Neural crest cell (in vitro differentiated cells): ENCODE measurements around the gene CCDC137. TPM values are rescaled to one million over a fixed set of nuclear protein-coding genes. Genes with fewer than 3 reads are reported as not detected.
A peak's percentile ranks its signal among the peaks of the same experiment; 100 is the strongest.

Experiments
- DNase-seq: peaks from one replicate; pipeline ENCODE4 v3.0.0; 2021; ENCODE audit warnings: low read depth, mixed read lengths, low spot score
- H3K27ac Mint-ChIP-seq: one replicate; pipeline ENCODE4 v1.8.0; 2021; ENCODE audit warnings: mild to moderate bottlenecking, mixed read lengths; ENCODE audit not compliant: unreplicated experiment
- H3K27me3 Mint-ChIP-seq: 2 replicates; pipeline ENCODE4 v1.8.0; 2021; ENCODE audit warnings: low read depth, mild to moderate bottlenecking, mixed read lengths
- H3K36me3 Mint-ChIP-seq: 2 replicates; pipeline ENCODE4 v1.8.0; 2021; ENCODE audit warnings: low read depth, mild to moderate bottlenecking, mixed read lengths
- H3K4me1 Mint-ChIP-seq: 2 replicates; pipeline ENCODE4 v1.8.0; 2021; ENCODE audit warnings: mixed read lengths
- H3K4me3 Mint-ChIP-seq: one replicate; pipeline ENCODE4 v1.8.0; 2021; ENCODE audit warnings: mild to moderate bottlenecking, mixed read lengths
- H3K9me3 Mint-ChIP-seq: 2 replicates; pipeline ENCODE4 v1.8.0; 2021; ENCODE audit warnings: mixed read lengths
- total RNA-seq: library from RNA; stranded (reverse); gene quantifications from 2 replicates; pipeline ENCODE4 v1.2.1, GENCODE V29; 2021
- TF ChIP-seq, protein P1 (sequence below): fragments of 200-600 bp; sonication (generic); conservative IDR thresholded peaks from 2 replicates; pipeline ENCODE4 v1.5.0; 2021; ENCODE audit warnings: antibody characterized with exemption, mild to moderate bottlenecking

CCDC137 gene
- total RNA-seq, 1 donor from 2014 or later, result 38.3 TPM

DNA sequence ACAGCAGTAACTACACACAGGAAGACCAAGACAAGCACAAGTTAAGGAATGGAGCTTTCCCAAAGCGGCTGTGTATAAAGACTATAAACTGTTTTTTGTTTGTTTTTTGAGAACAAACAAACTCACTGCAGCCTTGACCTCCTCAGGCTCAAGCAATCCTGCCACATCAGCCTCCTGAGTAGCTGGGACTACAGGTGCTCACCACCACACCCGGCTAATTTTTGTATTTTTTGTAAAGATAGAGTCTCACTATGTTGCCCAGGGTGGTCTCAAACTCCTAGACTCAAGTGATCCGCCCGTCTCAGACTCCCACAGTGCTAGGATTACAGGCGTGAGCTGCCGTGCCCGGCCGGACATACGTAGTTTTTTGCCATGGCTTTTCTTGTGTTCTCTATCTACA is 6.1 kb upstream of the CCDC137 start:
- Mint-ChIP-seq H3K27ac (no peak overlapping the region), H3K36me3 (no peaks in the 10 kb centered on the region), H3K27me3 (no peaks in the 10 kb centered on the region), H3K4me1 (no peaks in the 10 kb centered on the region), H3K4me3 (peak overlapping the region; percentile 47), H3K9me3 (no peaks in the 10 kb centered on the region)
- no peak for DNase-seq
- TF ChIP-seq, protein P1, sequence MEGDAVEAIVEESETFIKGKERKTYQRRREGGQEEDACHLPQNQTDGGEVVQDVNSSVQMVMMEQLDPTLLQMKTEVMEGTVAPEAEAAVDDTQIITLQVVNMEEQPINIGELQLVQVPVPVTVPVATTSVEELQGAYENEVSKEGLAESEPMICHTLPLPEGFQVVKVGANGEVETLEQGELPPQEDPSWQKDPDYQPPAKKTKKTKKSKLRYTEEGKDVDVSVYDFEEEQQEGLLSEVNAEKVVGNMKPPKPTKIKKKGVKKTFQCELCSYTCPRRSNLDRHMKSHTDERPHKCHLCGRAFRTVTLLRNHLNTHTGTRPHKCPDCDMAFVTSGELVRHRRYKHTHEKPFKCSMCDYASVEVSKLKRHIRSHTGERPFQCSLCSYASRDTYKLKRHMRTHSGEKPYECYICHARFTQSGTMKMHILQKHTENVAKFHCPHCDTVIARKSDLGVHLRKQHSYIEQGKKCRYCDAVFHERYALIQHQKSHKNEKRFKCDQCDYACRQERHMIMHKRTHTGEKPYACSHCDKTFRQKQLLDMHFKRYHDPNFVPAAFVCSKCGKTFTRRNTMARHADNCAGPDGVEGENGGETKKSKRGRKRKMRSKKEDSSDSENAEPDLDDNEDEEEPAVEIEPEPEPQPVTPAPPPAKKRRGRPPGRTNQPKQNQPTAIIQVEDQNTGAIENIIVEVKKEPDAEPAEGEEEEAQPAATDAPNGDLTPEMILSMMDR, result no peak

DNA sequence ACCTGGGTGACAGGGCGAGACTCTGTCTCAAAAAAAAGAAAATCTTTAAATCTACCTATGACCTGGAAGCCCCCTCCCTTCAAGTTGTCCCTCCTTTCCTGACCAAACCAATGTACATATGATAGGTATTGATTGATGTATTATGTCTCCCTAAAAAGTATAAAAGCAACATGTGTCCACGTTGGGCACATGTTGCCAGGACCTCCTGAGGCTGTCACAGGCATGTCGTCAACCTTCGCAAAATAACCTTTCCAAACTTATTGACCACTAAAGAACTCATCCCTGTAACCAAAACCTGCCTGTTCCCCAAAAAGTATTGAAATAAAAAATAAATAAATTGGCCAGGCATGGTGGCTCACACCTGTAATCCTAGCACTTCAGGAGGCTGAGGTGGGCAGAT is 4.5 kb upstream of the CCDC137 start:
- Mint-ChIP-seq H3K4me1 (peaks cover 14% of the 10 kb centered on the region), H3K4me3 (no peak overlapping the region), H3K9me3 (no peaks in the 10 kb centered on the region), H3K36me3 (no peaks in the 10 kb centered on the region), H3K27me3 (no peaks in the 10 kb centered on the region), H3K27ac (no peak overlapping the region)
- TF ChIP-seq, protein P1, result no peak
- DNase-seq, result no peak

DNA sequence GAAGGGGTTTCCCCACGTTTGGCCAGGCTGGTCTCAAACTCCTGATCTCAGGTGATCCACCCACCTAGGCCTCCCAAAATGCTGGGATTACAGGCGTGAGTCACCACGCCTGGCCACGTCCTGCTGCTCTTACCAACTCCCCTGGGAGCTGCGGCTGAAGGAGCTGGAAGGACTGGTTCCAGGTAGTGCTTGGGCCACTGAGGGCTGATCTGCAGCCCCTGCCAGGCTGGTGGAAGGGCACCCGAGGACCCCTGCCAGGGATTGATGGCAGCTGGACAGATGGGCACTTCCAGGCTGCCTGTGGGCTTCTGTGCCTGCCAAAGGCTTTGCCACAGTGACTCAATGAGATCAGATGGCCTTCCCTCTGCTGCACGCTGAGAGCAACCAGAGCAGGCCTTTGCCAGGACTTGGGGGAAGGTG is 2.5 kb upstream of the CCDC137 start:
- H3K36me3 Mint-ChIP-seq, result no peaks in the 10 kb centered on the region
- H3K27ac Mint-ChIP-seq, result no peak overlapping the region
- H3K27me3 Mint-ChIP-seq, result no peaks in the 10 kb centered on the region
- TF ChIP-seq, protein P1, result no peak
- DNase-seq, result no peak
- no peaks in the 10 kb centered on the region for H3K9me3 Mint-ChIP-seq
- peaks cover 28% of the 10 kb centered on the region for H3K4me1 Mint-ChIP-seq
- no peak overlapping the region for H3K4me3 Mint-ChIP-seq

GRCh38 chr17:81665205-81666091 is 1.1 kb upstream of the CCDC137 start:
- no peak for DNase-seq
- H3K4me3 Mint-ChIP-seq, result peak overlapping the region; percentile 95
- H3K27ac Mint-ChIP-seq, result peak overlapping the region; percentile 97

GRCh38 chr17:81666092-81666341 is 520 bp upstream of the CCDC137 start:
- Mint-ChIP-seq H3K4me1 (peaks cover 28% of the 10 kb centered on the region), H3K9me3 (no peaks in the 10 kb centered on the region), H3K27ac (peak overlapping the region; percentile 97), H3K36me3 (no peaks in the 10 kb centered on the region), H3K27me3 (no peaks in the 10 kb centered on the region), H3K4me3 (peak overlapping the region; percentile 95)
- TF ChIP-seq, protein P1, result no peak
- DNase-seq, result no peak

More at GRCh38 chr17:81665205-81666091, 1.1 kb upstream of the CCDC137 start:
- TF ChIP-seq, protein P1, result no peak
- Mint-ChIP-seq H3K4me1 (peaks cover 28% of the 10 kb centered on the region), H3K36me3 (no peaks in the 10 kb centered on the region), H3K27me3 (no peaks in the 10 kb centered on the region), H3K9me3 (no peaks in the 10 kb centered on the region)
